Caco-2 (cell line): ENCODE data around the gene CNIH4. TPM values are rescaled to one million over a fixed set of nuclear protein-coding genes. Genes with fewer than 3 reads are reported as not detected.
"Not testable (repeated sequence)": the region's sequence is repeated elsewhere in the genome, so short reads cannot be mapped to it uniquely, and the experiment has no call there.

ENCODE experiments used
- BruUV-seq: library from RNA; stranded (reverse); fragments of 400-500 nt; replicated peaks from 2 replicates; lab custom pipeline; 2021; lab: Mats Ljungman, UMichigan
- CTCF ChIA-PET: fragments of 300-600 bp; sonication (Branson Sonifier 250); formaldehyde crosslinking; loops from one replicate; lab custom pipeline; 2022; ENCODE audit warnings: antibody characterized with exemption; lab: Charles Lee
- POLR2A ChIA-PET: fragments of 300-600 bp; sonication (Branson Sonifier 250); formaldehyde crosslinking; loops from one replicate; lab custom pipeline; 2022; ENCODE audit warnings: antibody characterized with exemption; lab: Charles Lee
- DNase-seq, 2 experiments: peaks; one replicate each; pipeline versions ENCODE4 v3.0.0 to v3.0.0-alpha.2; 2020 to 2022
- H3K27me3 ChIP-seq: replicated peaks from 2 replicates; pipeline ENCODE4 v1.6.0; 2011; ENCODE audit warnings: low read length; ENCODE audit not compliant: control insufficient read depth, insufficient read depth
- H3K36me3 ChIP-seq: 2 replicates; pipeline ENCODE4 v1.5.1; 2011; ENCODE audit warnings: low read length; ENCODE audit not compliant: control insufficient read depth, insufficient read depth
- H3K4me1 ChIP-seq: fragments of 250-450 bp; sonication (Bioruptor Pico); 2 replicates; pipeline ENCODE4 v1.5.1; 2020; ENCODE audit warnings: mild to moderate bottlenecking
- H3K4me3 ChIP-seq: 2 replicates; pipeline ENCODE4 v1.5.1; 2011; ENCODE audit warnings: low read depth, mild to moderate bottlenecking, control low read depth, low read length
- H3K9me3 ChIP-seq: fragments of 250-450 bp; sonication (Bioruptor Pico); 2 replicates; pipeline ENCODE4 v1.5.1; 2020; ENCODE audit warnings: mild to moderate bottlenecking, moderate library complexity
- H3K27ac Mint-ChIP-seq: one replicate; pipeline ENCODE4 v1.8.0; 2022; ENCODE audit warnings: mixed read lengths; ENCODE audit not compliant: unreplicated experiment
- H3K27me3 Mint-ChIP-seq: one replicate; pipeline ENCODE4 v1.8.0; 2022; ENCODE audit warnings: mixed read lengths; ENCODE audit not compliant: insufficient read depth, unreplicated experiment
- H3K36me3 Mint-ChIP-seq: one replicate; pipeline ENCODE4 v1.8.0; 2022; ENCODE audit warnings: mild to moderate bottlenecking, mixed read lengths; ENCODE audit not compliant: insufficient read depth, unreplicated experiment
- H3K4me1 Mint-ChIP-seq: one replicate; pipeline ENCODE4 v1.8.0; 2022; ENCODE audit warnings: low read depth, mixed read lengths; ENCODE audit not compliant: unreplicated experiment
- H3K4me3 Mint-ChIP-seq: one replicate; pipeline ENCODE4 v1.8.0; 2022; ENCODE audit warnings: mild to moderate bottlenecking, moderate library complexity, mixed read lengths; ENCODE audit not compliant: unreplicated experiment
- H3K9me3 Mint-ChIP-seq: one replicate; pipeline ENCODE4 v1.8.0; 2022; ENCODE audit warnings: mixed read lengths; ENCODE audit not compliant: unreplicated experiment
- intact Hi-C: fragments of 100-400 bp; cut with micrococcal nuclease; formaldehyde crosslinking; loops from one replicate; pipeline ENCODE4 v1.10.0; 2022; ENCODE audit not compliant: unreplicated experiment
- total RNA-seq: library from RNA; stranded (reverse); gene quantifications from 2 replicates; pipeline ENCODE4 v1.2.3, GENCODE V29; 2022
- TF ChIP-seq, protein P1 (sequence below), 2 experiments: fragments of 200-600 bp in 1 of 2; IDR thresholded peaks; 1 replicate in 1 of 2; 2 replicates in 1 of 2; pipeline versions ENCODE4 v1.5.1 to v1.8.0; 2011 to 2022; ENCODE audit warnings: antibody characterized with exemption in 1 of 2, control low read depth in 1 of 2, inconsistent platforms in 1 of 2, low read depth in 1 of 2, low read length in 1 of 2, mild to moderate bottlenecking in 1 of 2, moderate library complexity in 1 of 2; ENCODE audit not compliant: insufficient read depth in 1 of 2, severe bottlenecking in 1 of 2, unreplicated experiment in 1 of 2

The CNIH4 gene
- total RNA-seq, 1 experiment from 2014 or later, result 85.6 TPM

GRCh38 chr1:224348137-224348536, 8.5 kb upstream of the CNIH4 start:
- ChIA-PET POLR2A (no interaction called here), CTCF (no interaction called here)
- Mint-ChIP-seq H3K4me3 (no peak overlapping the region), H3K9me3 (peaks cover 16% of the 10 kb centered on the region), H3K4me1 (no peaks in the 10 kb centered on the region), H3K27ac (no peak overlapping the region), H3K27me3 (no peaks in the 10 kb centered on the region), H3K36me3 (peaks cover 7% of the 10 kb centered on the region)
- H3K4me3 ChIP-seq, result no peak overlapping the region
- peaks cover 13% of the 10 kb centered on the region; the same call in 1 of the 2 replicates for H3K9me3 ChIP-seq
- TF ChIP-seq, protein P1, sequence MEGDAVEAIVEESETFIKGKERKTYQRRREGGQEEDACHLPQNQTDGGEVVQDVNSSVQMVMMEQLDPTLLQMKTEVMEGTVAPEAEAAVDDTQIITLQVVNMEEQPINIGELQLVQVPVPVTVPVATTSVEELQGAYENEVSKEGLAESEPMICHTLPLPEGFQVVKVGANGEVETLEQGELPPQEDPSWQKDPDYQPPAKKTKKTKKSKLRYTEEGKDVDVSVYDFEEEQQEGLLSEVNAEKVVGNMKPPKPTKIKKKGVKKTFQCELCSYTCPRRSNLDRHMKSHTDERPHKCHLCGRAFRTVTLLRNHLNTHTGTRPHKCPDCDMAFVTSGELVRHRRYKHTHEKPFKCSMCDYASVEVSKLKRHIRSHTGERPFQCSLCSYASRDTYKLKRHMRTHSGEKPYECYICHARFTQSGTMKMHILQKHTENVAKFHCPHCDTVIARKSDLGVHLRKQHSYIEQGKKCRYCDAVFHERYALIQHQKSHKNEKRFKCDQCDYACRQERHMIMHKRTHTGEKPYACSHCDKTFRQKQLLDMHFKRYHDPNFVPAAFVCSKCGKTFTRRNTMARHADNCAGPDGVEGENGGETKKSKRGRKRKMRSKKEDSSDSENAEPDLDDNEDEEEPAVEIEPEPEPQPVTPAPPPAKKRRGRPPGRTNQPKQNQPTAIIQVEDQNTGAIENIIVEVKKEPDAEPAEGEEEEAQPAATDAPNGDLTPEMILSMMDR (IDR thresholded peaks at IDR 0.05; ENCODE audit: insufficient read depth in 1 of 2, low read depth in 1 of 2, low read length in 1 of 2, severe bottlenecking in 1 of 2, unreplicated experiment in 1 of 2), result no peak
- BruUV-seq, result no TSS peak
- no peak for DNase-seq
- H3K36me3 ChIP-seq, result no peaks in the 10 kb centered on the region
- H3K27me3 ChIP-seq, result no peaks in the 10 kb centered on the region
- no peaks in the 10 kb centered on the region for H3K4me1 ChIP-seq
- intact Hi-C loops, result no loop called here

GRCh38 chr1:224349716-224350115, 7.0 kb upstream of the CNIH4 start:
- H3K27me3 ChIP-seq, H3K4me3 Mint-ChIP-seq, BruUV-seq, H3K4me3 ChIP-seq, H3K4me1 ChIP-seq, H3K4me1 Mint-ChIP-seq, H3K36me3 Mint-ChIP-seq, H3K27ac Mint-ChIP-seq, POLR2A ChIA-PET, H3K36me3 ChIP-seq, H3K27me3 Mint-ChIP-seq, DNase-seq, CTCF ChIA-PET, H3K9me3 ChIP-seq: not testable (repeated sequence)
- peaks cover 28% of the 10 kb centered on the region for H3K9me3 Mint-ChIP-seq
- intact Hi-C loops, result loop anchor here (10.0 kb wide), 1 partner anchor 105 kb away; no protein-coding TSS in a partner anchor

DNA sequence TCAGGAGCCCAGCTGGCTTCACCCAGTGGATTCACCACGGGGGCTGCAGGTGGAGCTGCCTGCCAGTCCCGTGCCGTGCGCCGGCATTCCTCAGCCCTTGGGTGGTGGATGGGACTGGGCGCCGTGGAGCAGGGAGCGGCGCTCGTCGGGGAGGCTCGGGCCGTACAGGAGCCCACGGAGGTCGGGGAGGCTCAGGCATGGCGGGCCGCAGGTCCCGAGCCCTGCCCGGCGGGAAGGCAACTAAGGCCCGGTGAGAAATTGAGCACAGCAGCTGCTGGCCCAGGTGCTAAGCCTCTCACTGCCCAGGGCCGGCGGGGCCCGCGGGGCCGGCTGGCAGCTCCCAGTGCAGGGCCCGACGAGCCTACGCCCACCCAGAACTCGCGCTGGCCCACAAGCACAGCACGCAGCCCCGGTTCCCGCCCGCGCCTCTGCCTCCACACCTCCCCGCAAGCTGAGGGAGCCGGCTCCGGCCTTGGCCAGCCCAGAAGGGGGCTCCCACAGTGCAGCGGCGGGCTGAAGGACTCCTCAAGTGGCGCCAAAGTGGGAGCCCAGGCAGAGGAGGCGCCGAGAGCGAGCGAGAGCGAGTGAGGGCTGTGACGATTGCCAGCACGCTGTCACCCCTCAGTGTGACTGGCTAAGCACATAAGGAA, 4.1 kb upstream of the CNIH4 start:
- H3K9me3 ChIP-seq, H3K27me3 Mint-ChIP-seq, POLR2A ChIA-PET, BruUV-seq, H3K4me1 Mint-ChIP-seq, H3K27me3 ChIP-seq, H3K4me3 ChIP-seq, H3K27ac Mint-ChIP-seq, DNase-seq, H3K4me3 Mint-ChIP-seq, H3K4me1 ChIP-seq, H3K36me3 ChIP-seq: not testable (repeated sequence)
- Mint-ChIP-seq H3K9me3 (peaks cover 17% of the 10 kb centered on the region), H3K36me3 (peaks cover 12% of the 10 kb centered on the region)
- intact Hi-C loops, result loop anchor here (10.0 kb wide), 1 partner anchor 102 kb away; no protein-coding TSS in a partner anchor
- CTCF ChIA-PET, result interaction anchor here (0.6 kb wide), 1 partner anchor 1756 kb away, joined by 8 read pairs; no protein-coding TSS in a partner anchor
